Measurements from ENCODE around the gene SNORC.
A peak's percentile ranks its signal among the peaks of the same experiment; 100 is the strongest.

The SNORC gene

DNA sequence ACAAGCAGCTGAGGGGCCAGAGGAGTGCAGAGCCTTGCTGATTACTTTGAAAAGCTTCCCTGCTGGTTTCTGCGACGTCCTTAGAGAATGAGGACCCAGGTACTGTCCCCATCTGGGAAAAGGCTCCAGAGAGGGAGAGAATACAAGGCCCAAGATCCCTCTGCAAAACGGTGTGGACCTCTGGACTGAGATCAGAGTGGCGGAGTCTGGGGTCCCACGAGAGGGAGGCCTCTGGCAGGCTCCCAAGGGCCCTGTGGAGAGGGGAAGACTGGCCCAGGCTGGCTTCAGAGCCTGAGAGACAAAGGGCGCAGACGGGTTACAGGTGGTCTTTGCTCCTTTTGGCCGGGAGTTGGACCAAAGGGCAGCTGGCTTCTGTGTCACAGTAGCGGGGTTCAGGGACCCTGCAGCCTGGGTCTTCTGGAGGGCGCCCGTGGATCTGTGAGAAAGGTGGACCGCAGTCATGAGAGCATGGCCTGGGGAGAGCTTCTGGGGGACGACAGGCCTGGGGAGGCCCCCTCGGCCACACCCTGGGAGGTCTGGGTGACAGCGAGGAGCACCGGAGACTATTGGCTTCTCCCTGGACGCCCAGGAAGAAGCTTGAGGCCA lies 805 bp downstream of the SNORC start:
- no peak for DNase-seq

DNA sequence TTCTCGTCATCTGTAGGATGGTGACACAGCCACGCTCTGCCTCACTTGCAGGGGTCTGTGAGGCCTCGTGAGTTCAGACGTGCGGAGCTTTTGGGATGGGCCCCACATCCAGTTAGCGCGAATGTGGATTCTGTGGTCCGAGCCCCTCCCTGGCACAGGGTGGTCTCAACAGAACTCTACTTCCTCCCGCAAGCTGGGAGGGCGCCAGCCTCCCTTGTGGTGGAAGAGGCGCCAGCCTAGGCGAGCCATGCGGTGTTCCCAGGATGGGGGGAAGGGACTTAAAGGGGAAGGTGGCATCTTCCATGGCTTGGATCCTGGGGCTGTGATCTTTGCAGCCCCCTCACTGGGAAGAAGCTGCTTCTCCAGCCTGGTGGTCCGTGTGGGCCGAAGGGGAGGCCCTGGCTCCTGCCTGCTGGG lies 1.4 kb downstream of the SNORC start:
- DNase-seq = no peak

DNA sequence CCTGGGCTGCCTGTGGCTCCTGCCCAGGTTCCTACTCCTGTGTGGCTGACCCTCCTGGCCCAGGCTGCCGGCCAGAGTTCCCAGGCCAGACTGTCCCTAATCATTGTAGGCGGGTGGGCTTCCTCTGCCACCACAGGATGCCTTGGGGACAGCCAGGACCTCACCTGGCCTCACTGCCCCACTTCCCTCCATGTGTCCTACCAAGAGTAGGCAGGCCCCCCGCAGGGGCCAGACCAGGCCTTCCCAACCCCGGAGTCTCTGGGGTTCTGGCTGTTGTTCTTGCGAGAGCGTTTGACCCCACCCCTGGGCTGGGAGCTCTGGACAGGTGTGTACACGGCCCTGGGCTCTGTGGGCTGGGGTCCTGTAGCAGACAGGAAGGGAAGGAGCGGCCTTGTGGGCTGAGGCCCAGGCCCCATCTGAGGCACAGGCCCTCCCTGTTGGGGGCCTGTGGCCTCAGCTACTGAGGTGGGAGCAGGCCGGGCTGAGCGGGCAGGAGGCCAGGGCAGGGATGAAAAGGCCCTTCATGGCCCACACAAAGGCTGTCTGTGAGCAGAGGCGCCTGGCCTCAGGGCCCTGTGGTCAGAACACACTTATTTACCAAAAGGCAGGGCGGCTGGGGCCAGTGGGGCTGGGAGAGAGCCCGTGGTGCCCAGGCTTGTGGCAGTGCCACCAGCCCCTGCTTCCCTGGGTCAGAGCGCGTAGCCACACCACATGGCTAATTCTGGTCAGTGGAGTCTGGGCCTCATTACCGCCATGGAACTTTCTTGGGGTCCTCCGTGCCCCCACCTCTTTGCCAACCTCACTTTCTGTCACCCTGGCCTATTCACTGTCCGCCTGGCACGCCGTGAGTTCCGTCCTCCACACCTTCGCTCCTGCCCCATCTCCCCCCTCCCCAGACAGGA lies 2.0 kb downstream of the SNORC start:
- no peak for DNase-seq

DNA sequence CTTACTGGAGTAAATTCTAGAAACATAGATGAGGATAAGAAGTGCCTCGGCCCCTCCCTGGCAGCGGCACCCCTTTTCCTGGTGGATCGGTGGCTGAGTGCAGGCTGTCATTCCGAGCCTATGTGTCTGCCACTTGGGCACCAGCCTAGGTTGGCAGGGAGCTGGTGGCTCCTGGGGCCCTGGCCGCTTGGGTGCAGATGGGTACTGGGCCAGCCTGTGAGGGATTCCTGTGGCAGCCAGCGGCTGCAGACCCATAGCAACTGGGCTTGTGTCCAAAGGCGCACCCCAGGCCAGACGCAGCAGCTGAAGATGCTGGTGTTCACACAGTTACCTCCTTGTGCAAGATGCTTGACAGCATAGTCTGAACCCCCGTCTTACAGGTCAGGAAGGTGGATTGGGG lies 2.8 kb downstream of the SNORC start:
- DNase-seq = no peak

DNA sequence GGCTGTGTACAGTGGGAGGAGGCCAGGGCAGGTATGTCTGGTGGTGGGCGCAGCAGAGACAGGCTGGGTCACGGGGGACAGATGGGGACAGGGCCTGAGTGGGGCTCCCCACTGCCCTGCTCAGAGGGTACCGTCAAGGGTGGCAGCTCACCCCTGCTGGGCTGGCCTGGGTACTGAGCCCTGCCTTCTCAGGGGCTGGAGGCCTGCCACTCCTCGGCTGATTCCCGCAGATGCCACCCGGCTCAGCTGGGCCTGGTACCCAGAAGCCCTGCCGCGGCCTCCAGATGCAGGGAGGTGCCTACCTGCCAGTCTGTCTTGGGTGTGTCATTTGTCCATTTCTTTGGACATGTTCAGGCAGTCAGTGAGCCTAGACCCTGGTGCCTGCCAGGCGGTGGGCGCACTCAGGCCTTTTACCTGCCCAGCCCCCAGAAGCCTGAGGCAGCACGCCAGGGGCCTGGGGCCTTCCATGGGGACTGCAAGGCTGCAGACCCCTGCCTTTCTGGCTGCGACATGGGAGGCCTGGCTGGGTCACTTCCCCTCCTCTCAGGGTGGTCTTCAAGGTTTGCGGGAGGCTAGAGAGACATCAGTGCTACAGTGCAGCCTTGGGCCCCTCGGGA lies 3.3 kb downstream of the SNORC start:
- no peak for DNase-seq

DNA sequence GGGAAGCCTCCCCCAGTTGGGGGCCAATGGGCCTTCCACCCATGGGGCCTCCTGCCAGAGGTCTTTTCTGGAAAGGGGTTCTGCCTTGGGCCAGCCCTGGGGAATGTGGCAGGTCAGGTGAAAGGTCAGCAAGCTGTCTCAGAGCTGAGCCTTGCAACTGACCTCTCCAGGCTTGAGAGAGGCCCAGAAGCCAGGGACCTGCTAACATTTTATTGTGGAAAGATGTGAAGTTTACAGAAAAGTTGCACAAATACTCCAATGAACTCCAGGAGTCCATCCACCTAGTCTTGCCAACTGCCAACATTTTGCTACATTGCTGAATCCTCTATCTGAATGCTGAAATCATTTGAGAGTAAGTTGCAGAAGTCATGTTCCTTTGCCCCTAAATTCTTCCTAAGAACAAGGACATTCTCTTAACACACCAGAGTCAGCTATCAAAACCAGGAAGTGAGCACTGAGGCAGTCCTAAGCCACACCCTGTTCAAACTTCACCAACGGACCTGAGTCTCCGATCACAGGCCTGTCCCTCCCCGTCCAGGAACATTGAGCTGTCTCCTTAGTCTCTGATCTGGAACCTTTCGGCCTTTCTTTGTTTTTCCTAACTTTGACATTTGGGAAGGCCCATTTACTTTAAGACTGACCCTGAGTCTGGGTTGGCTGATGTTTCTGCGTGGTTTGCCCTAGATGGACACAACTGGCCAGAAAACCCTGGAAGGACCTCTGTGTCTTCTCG lies 4.0 kb downstream of the SNORC start:
- DNase-seq = no peak

DNA sequence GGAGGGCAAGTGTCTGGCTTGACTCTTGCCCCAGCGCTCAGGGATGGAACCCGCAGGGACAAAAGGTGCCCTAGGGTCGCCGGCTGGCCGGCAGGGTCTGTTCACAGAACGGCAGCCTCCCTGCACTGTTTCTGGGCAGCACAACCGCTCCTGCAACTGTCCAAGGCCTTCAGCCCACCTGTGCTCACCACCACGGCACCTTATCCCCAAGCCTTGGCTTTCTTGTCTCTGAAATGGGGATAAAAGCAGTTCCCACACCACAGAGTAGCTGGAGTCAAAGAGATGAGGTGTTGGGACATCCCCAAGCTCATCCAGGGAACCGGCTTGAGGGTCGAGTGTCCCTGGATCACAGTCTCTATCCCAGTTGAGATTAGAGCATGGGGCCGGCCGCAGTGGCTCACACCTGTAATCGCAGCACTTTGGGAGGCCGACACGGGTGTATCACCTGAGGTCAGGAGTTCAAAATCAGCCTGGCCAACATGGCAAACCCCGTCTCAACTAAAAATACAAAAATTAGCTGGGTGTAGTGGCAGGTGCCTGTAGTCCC lies 4.7 kb downstream of the SNORC start:
- DNase-seq = no peak

DNA sequence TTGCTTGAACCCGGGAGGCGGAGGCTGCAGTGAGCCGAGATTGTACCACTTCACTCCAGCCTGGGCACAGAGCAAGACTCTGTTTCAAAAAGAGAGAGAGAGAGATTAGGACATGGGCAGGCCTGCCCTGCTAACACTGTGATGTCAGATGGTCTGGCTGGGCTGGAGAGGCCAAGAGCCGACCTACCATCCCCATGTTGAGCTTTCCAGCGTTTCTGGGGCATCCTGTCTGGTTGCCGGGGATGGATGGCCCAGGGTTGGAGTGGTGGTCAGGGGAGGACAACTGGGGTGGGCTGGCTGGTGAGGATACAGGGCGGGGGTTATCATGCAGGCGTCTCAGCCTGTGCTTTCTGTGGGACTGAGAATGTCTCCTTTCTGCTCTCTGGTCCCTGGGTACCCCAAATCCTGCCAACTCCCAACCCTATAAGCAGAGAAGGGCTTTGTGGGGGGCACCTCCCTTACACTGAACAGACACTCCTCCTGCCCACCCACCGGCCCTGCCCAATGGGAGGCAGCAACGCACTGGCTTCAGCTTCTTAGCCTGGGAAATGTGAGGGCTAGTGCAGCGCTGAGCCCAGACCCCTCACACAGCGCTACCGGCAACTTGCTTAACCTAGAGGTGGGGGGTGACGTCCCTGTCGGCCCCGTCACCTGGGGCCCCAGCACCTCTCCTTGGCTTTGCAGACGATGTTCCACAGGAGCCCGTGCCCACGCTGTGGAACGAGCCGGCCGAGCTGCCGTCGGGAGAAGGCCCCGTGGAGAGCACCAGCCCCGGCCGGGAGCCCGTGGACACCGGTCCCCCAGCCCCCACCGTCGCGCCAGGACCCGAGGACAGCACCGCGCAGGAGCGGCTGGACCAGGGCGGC lies 5.4 kb downstream of the SNORC start:
- no peak for DNase-seq

DNA sequence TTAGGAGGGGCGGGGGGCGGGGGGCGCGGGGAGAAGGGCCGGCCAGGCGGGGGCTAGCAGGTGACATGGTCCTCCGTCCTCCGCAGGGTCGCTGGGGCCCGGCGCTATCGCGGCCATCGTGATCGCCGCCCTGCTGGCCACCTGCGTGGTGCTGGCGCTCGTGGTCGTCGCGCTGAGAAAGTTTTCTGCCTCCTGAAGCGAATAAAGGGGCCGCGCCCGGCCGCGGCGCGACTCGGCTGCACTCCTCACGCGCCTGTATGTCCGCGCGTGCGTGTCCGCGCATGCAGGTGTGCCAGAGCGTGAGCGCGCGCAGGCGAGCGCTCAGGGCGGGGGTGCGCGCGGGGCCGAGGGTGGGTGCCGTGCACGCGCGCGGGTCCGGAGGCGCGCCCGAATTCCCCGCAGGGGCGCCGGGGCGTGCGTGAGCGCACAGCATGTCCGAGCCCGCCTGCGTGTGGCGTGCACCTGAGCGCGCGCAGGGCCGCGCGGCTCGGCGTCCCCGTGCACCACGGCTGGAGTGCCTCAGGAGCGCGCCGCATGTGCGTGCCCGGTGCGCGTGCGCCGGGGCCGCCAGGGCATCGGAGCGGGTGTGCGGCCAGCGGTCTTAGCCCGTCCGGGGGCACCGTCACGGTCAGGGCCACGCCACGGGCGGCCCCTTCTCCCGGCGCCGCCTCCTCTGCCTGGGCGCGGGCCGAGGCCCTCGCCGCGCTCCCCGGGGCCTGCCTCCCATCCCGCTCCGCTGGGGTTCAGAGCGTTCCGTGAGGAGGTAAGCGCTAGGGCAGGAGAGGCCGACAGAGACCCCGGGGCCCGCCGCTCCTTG lies 6.3 kb downstream of the SNORC start:
- peak; percentile 11 for DNase-seq

DNA sequence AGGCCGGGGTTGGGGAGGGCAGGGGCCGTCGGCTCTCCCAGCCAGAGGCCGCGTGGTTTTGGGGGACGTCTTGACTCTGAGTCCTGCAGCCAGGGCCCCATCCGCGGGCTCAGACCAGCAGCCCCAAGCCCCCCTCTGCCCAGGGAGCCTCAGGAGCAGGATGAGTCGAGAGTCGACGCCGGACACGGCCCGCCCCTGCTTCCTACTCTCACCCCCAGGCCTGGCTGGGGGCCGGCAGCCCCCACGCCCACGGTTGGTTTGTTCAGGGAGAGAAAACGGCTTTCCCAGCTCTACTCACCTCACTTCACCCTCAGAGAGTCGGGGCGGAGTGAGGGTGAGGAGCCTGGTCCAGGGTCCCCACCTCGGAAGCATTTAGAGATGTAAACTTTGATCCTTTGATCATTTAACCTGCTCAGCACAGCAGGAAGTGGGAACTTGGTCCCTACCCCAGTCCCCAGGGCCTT lies 6.9 kb downstream of the SNORC start:
- no peak for DNase-seq

DNA sequence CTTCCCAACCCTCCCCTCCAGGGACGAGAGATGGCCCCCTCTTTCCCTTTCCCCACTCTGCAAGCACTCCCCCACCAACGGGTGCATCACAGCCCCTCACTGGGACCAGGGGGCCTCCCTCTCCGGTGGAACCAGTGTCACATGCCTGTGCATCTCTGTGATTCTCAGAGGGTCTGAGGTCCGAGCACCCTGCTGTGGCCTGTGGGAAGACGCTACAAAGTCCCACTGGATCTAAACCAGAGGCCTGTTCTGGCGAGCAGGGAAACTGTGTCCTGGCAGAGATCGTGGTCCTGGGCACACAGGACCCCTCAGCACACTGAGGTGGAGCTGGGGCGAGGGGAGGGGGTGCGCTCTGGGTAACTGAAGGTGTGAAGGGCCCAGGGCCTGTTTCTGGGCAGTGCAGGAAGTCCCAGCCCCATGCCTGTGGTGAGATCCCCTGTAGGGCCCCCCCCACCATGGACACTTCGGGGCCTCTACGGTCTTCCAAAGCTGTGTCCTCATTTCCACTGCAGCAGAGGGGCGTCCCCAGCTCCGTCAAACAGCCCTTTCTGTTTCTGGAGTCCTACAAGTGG lies 8.0 kb downstream of the SNORC start:
- no peak for DNase-seq

DNA sequence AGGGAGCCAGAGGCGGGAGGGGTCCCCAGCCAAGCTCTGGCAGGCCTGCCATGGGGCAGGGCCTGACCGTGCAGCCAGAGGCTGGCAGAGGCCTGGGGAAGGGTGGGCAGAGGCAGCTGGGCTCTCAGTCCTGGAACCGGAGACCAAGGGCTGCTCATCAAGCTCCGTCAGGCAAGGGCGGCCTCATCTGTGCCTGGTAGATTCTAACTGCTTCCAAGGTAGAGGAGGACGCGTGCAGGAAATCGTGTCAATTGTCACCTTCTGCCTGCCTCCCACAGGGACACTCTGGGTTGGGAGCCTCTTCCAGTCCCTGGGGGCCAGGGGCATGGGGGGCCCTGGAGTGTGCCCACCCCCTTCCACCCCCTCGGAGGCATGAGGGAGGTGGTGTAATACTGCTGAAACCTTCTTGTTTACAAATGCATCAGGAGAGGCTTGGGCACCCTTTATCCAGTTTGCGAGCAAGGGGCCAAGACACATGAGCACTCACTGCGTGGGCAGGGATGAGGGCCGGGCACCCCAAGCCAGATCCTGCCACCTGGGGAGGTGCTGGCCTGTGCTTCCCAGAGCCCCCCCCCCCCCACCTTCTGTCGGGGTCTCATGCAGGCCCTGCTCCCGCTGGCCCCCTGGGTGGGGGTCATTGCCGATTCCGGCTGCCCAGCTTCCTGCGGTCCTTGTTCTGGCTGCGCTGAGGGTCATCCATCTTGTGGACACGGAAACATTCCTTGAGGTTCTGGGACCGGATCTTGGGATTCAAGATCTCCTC lies 9.0 kb downstream of the SNORC start:
- DNase-seq = no peak

DNA sequence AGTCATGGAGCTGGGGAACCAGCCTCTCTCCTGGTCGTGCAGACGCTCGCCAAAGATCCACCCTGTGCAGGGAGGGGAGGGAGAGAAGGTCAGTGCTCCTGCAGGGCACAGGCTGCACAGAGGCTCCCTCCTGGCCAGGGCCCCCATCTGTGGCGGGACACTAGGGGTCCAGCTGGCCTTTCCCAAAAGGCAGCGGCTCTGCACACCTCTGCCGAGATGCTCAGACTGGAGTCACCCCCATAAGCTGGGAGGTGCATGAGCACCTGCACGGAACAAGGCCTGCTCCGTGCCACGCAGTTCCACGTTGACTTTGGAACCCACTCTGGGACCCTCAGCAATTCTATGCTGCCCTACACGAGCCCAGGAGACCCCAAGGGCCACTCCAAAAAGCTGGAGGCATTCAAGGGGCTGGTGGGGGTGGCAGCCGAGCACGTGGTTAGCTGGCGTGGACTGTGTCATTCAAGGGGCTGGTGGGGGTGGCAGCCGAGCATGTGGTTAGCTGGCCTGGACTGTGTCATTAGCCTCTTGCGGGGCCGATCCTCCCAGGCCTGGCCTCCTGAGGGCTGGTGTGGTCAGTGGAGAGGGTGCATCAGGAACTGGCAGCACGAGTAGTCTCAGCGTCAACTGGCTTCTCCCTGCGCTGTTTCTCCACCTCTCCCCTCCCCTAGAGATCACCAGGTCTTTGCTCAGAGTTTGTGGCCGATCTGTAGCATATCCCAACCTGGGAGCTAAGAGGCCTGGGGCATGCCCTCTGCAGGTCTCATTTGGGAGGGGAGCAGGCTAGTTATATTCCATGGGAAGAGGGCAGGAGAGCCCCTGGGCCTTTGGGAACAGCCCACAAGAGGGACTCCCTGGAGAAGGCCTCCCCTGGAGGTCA lies 9.8 kb downstream of the SNORC start:
- DNase-seq = no peak

DNA sequence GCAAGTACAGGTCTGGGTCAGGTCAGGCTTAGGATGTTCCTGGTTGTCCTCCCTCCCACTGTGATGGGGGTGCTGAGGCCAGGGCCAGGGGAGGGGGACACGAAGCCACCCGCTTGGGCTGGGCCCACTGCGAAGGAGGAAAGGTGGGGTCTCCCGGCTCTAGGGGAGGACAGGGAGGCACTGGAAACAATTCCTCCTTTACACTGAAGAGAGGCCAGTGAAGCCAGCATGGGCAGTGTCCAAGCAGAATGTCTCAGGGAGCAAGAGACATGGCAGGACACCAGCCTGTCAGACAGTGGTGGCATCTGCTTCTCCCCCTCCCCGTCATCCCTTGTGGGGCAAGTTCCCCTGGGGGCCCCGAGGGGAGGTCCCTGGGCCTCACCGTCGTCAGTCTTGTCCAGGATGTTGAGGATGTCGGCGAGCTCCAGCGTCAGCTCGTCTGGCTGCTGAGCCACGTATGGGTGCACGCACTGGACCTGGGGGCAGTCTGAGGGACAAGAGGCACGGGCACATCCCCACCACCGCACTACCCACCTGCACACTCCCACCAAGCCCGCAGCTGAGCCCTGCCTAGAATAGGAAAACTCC lies 10.8 kb downstream of the SNORC start:
- no peak for DNase-seq

DNA sequence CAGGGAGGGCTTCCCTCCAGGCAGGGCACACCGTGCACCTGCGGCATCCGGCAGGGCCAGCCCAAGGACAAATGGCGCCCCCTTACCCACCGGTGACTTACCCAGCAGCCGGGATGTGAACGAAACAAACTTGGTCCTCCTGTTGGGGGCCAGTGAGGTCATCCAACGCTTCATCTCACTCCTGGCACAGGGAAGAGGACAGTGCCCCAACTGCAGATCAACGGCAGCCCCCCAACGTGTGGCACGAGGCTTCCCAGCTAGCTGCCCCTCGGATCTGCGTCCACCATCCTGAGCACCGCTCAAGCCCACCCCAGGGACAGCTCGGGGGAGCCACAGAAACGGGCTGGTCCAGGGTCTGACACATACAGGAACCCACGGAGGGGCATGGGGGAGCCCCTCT lies 12.0 kb downstream of the SNORC start:
- no peak for DNase-seq

DNA sequence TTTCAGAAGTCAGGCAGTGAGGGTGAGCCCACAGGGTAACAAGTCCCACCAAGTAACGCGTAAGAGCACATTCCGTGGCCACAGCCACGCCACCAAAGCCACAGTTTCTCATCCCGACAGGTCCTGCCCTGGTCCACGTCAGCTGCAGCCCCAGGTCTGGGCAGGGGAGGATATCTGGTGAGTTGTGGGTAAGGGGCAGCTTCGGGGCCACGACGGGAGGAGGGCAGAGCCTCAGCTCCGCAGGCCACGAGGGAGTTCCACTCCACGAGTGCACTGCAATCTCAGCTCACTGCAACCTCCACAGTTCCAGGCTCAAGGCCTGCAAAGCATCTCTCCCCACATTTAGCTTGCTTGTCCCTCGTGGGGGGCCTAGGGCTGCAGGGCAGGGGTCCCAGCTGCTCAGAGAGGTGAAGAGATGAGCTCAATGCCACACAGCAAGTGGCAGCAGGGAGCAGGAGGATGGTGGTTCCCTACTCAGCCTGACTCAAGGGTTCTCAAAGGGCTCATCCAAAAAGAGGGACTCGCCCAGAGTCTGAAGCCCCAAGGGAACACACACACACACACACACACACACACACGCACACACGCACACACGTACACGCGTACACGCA lies 12.5 kb downstream of the SNORC start:
- DNase-seq = no peak

DNA sequence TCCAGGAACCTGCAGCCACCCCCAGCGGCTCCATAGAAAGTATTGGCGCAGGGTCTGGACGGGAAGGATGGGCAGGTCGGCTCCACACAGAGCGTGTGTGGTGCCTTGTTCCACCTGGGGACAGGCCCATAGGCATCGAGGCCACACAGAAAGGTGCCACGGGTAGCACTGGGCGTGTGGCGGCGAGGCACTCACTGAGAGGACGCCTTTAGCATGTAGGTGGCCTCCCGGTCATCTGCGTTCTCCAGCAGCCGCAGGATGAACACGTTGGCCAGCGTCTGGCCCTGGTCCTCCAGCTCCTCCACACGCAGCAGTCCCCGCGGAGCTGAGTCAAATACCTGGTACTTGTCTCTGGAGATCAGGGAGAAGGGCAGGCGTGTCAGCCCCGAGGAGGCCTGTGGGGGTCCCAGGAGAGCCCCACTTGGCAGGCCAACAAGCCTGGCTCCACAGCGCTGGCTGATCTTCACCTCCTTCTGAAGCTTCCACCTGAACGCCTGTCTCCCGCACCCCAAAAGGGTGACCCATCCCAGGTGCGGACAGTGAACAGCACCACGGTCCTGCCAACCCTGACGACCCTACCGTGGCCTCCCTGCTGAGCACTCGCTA lies 13.2 kb downstream of the SNORC start:
- DNase-seq = no peak

DNA sequence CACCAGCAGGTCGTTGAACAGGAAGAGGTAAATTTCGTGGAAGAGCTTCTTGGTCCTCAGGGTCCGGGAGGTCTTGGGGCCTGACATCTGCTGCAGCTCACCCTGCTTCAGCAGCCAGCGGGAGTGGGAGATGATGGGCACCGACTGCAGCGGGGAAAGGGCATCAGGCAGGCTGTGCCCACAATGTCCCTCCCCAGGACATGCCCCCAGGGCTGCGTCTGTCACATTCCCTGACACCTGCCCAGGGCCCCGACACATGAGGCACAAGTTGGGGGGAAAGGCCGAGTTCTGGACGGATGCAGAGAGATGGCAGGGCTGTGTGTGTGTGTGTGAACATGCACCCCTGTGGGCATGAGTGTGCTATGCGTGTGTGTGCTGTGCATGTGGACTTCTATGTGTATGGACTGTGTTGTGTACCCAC lies 13.9 kb downstream of the SNORC start:
- no peak for DNase-seq

Data from NCI-H1417 treated with DMSO at 0.1 percent for 48 hours (cell line).